IPS DF 6.9 (cell line): ENCODE results near the gene GNAZ.
"Not testable (repeated sequence)": the region's sequence is repeated elsewhere in the genome, so short reads cannot be mapped to it uniquely, and the experiment has no call there.

Experiments
- DNase-seq: peaks from one replicate; pipeline ENCODE4 v3.0.0-alpha.2; 2013; ENCODE audit warnings: low read depth, low spot score
- H3K27ac ChIP-seq: one replicate; pipeline ENCODE4 v1.5.1; 2013; ENCODE audit warnings: low read length, control low read depth
- H3K27me3 ChIP-seq: 2 replicates; pipeline ENCODE4 v1.6.1; 2013; ENCODE audit warnings: mild to moderate bottlenecking, low read length; ENCODE audit not compliant: control insufficient read depth, insufficient read depth
- H3K36me3 ChIP-seq: 2 replicates; pipeline ENCODE4 v1.6.1; 2013; ENCODE audit warnings: low read length; ENCODE audit not compliant: control insufficient read depth, insufficient read depth
- H3K4me1 ChIP-seq: 2 replicates; pipeline ENCODE4 v1.6.1; 2013; ENCODE audit warnings: low read length; ENCODE audit not compliant: control insufficient read depth, insufficient read depth
- H3K4me3 ChIP-seq: 2 replicates; pipeline ENCODE4 v1.5.1; 2013; ENCODE audit warnings: mild to moderate bottlenecking, low read length
- H3K9me3 ChIP-seq: 2 replicates; pipeline ENCODE4 v1.6.1; 2013; ENCODE audit warnings: low read length, inconsistent platforms; ENCODE audit not compliant: control insufficient read depth, insufficient read depth
- WGBS: extraction: QIAGEN DNeasy Blood & Tissue Kit; methylation state at CpG from one replicate; pipeline ENCODE4 v1.1.7; 2013; ENCODE audit warnings: mixed read lengths, missing lambda C conversion rate; ENCODE audit not compliant: insufficient read length, insufficient coverage; 5-methylcytosine and 5-hydroxymethylcytosine counted together

Gene GNAZ

DNA sequence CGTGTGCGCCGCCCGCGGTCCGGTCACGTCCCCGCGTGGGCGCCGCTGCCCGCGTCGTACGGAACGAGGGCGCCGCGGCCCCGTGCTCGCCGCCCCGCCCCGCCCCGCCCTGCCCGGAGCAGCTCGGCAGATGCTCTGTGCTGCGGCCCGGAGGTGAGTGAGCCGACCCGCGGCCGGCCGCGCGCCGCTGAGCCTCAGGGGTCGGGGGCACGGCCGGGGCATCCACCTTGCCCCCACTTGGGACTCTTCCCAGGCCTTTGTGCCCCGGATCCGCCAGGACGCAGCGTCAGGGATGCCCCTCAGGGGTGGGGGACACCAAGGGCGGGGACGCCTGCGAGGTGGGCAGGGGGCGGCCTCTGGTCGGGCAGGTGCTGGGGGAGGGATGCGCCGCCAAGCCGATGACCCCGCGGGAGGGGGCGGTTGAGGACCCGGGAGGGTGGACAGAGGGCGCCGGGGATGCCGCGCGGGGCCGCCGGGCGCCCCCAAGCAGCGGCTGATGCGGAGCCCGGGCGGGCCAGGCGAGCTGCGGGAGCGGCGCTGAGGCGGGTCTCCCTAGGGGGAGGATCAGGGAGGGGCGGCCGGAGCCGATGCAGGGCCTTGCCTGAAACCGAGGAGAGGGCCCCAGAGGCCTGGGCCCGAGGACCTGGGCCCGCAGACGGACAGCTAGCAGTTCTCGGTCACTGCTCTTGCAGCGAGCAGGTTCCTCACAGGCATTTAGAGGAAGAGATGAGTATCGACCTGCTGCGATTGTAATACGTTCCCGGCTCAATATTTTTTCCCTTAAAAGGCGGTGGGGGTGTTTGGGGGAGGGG is at the start of gene GNAZ:
TSS of gene GNAZ (plus strand) at position 102 of the 812 bp plus-strand sequence. CDS start 25,177 bp downstream, outside the sequence.
- no peak for DNase-seq
- H3K9me3 ChIP-seq: no peaks in the 10 kb centered on the region
- WGBS: no CpG with 5 or more reads among the region's 87 CpGs
- H3K4me3 ChIP-seq: peak within 1 kb of the TSS; percentile 77; the same call in 1 of the 2 replicates
- H3K36me3 ChIP-seq: no peaks in the 10 kb centered on the region
- H3K27ac ChIP-seq: no peak within 1 kb of the TSS
- peaks cover 9% of the 10 kb centered on the region for H3K27me3 ChIP-seq
- H3K4me1 ChIP-seq: peaks cover 3% of the 10 kb centered on the region; the same call in 1 of the 2 replicates

DNA sequence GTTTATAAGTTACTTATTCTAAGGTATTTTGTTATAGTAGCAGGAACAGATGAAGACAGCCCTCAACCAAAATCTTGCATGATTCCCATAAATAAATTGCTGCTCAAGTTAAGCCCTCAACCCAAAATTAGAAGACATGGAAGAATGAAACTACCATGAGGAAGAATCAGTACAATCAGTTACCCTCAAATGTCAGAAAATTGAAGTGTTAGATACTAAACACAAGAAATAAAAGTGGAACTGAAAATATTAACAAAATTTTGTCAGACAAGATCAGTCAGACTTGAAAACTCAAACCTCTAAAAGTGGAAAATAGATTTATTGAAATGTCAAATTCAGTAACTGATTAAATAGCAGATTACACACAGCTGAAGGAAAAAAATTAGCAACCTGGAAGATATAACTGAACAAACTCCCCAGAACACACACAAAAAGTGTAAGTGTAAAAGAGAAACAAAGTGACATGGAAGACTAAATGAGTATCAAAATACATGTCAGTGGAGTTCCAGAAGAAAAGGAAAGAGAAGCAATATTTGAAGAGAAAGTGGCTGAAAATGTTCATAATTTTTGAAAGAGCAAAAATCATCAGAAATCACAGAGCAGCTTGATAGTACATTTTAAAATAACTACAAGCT is 49.5 kb upstream of the GNAZ start:
- Histone ChIP-seq H3K27me3 (no peaks in the 10 kb centered on the region), H3K9me3 (no peaks in the 10 kb centered on the region), H3K4me1 (no peaks in the 10 kb centered on the region), H3K27ac (no peak overlapping the region), H3K36me3 (no peaks in the 10 kb centered on the region), H3K4me3 (no peak overlapping the region)
- no peak for DNase-seq

DNA sequence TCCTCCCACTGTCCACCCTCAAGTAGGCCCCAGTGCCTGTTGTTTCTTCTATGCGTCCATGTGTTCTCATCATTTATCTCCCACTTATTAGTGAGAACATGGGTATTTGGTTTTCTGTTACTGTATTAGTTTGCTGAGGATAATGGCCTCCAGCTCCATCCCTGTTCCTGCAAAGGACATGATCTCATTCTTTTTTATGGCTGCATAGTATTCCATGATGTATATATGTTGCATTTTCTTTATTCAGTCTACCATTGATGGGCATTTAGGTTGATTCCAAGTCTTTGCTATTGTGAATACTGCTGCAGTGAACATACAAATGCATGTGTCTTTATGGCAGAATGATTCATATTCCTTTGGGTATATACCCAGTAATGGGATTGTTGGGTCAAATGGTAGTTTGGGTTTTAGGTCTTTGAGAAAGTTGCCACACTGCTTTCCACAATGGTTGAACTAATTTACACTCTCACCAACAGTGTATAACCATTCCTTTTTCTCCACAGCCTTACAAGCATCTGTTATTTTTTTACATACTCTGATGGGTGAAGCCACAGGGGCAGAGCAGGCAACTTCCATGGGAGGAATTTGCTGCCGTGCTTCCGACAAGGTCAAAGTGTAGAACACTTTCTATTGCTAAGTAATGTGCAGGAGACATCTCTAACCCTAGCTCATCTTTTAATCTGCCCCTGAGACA is 48.5 kb upstream of the GNAZ start:
- H3K4me1 ChIP-seq, H3K4me3 ChIP-seq, H3K36me3 ChIP-seq, DNase-seq, H3K27me3 ChIP-seq, H3K27ac ChIP-seq, H3K9me3 ChIP-seq: not testable (repeated sequence)
- no CpG with 5 or more reads among the region's 3 CpGs for WGBS

DNA sequence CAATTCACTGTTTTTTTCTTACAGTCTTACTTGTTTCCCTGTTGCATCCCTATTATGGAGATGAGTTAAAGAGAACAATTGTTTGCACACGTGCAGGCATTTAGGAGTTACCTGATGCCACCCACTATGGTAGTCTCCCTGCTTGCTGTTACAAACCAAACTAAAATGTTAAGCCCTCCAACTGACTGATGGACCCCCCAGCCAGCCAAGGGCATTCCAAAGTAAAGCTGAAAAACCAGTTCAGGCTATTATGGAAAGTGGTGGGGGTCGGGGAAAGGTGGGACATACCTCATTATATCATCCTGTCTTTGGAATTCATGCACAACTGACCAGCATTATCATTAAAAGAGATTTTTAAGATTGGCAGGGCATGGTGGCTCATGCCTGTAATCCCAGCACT is 47.0 kb upstream of the GNAZ start:
- Histone ChIP-seq H3K27ac (no peak overlapping the region), H3K36me3 (no peaks in the 10 kb centered on the region), H3K27me3 (no peaks in the 10 kb centered on the region), H3K4me1 (no peaks in the 10 kb centered on the region), H3K9me3 (no peaks in the 10 kb centered on the region), H3K4me3 (no peak overlapping the region)
- no peak for DNase-seq
- no CpG with 5 or more reads among the region's 2 CpGs for WGBS

DNA sequence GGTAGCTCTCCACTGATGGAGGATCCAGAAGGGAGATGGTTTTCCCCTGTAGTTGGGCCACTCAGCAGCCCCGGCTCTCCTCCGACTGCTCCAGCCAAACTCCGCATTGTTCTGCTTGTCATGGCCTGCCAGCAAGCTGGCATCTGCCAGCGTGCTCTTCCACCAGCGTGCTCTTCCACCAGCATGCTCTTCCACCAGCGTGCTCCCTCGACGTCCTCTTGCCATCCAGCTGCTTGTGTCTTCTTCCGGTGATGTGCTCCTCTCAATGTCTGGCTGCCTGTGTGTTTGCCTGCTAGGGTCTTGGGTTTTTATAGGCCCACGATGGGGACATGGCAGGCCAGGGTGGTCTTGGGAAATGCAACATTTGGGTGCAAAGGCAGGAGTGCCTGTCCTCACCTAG is 43.5 kb upstream of the GNAZ start:
- WGBS: no CpG with 5 or more reads among the region's 10 CpGs
- no peak for DNase-seq
- no peak overlapping the region for H3K4me3 ChIP-seq
- H3K4me1 ChIP-seq: no peaks in the 10 kb centered on the region
- H3K27me3 ChIP-seq: no peaks in the 10 kb centered on the region
- H3K9me3 ChIP-seq: no peaks in the 10 kb centered on the region
- no peak overlapping the region for H3K27ac ChIP-seq
- no peaks in the 10 kb centered on the region for H3K36me3 ChIP-seq

DNA sequence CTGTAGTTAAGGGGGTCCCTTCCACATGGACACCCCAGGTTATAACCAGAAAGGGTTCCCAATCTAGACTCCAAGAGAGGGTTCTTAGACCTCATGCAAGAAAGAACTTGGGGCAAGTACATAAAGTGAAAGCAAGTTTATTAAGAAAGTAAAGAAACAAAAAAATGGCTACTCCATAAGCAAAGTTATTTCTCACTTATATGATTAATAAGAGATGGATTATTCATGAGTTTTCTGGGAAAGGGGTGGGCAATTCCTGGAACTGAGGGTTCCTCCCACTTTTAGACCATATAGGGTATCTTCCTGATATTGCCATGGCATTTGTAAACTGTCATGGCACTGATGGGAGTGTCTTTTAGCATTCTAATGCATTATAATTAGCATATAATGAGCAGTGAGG is 42.5 kb upstream of the GNAZ start:
- not testable (repeated sequence) for DNase-seq, H3K36me3 ChIP-seq, H3K27ac ChIP-seq, H3K9me3 ChIP-seq, H3K4me3 ChIP-seq, H3K27me3 ChIP-seq, H3K4me1 ChIP-seq

DNA sequence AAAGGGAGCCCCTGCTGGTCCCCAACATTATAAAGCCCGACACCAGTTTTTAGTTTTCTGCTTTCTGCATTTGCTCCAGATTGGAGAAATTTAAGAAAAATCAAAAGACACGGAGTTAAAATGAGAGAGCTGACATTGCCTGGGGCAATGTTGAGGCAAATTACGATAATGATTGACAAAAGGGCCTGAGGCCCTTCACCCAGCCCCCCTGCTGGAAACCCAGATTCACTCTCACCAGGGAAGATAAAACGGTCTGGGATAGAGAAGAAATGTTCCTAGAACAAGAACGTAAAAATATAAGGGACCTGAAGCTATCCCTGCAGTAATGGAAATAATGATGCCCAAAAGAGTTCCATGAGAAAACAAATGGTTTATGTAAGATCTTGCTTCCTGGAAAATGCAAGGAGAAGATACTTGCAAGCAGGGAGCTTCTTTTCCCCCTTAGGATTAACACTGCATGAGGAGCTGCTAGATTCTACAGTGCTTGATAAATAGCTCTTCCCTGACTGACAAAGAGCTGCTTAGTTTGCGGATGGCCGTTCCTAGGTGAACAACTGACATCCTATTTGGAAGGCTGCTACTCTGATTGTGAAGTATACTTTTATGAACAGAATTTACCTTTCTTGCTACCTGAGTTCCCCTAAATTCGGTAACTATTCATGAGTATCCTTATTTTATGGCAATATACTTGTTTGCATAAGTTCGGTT is 40.6 kb upstream of the GNAZ start:
- Histone ChIP-seq H3K27ac (no peak overlapping the region), H3K4me1 (no peaks in the 10 kb centered on the region), H3K9me3 (no peaks in the 10 kb centered on the region), H3K4me3 (no peak overlapping the region), H3K27me3 (no peaks in the 10 kb centered on the region), H3K36me3 (no peaks in the 10 kb centered on the region)
- no CpG with 5 or more reads among the region's 9 CpGs for WGBS
- DNase-seq: no peak

DNA sequence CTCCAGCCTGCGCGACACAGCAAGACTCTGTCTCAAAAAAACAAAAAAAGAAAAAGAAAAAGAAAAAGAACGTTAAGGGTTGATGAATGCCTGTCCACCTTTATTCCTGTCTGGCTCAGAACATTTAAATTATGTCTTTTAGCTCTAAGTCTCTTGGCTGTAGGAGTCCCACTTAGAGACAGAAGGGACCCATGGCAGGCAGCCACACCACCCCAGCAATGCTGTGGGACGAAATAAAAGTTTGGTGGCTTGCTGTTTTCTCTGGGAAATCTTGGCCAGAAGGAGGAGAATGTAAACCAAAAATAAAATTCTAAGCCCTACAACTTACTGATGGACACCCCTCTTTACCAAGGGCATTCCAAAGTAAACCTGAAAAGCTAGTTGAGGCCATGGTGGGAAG is 38.9 kb upstream of the GNAZ start:
- DNase-seq: no peak
- Histone ChIP-seq H3K27me3 (no peaks in the 10 kb centered on the region), H3K9me3 (no peaks in the 10 kb centered on the region), H3K4me3 (no peak overlapping the region), H3K4me1 (no peaks in the 10 kb centered on the region), H3K27ac (no peak overlapping the region), H3K36me3 (no peaks in the 10 kb centered on the region)
- no CpG with 5 or more reads among the region's 4 CpGs for WGBS

DNA sequence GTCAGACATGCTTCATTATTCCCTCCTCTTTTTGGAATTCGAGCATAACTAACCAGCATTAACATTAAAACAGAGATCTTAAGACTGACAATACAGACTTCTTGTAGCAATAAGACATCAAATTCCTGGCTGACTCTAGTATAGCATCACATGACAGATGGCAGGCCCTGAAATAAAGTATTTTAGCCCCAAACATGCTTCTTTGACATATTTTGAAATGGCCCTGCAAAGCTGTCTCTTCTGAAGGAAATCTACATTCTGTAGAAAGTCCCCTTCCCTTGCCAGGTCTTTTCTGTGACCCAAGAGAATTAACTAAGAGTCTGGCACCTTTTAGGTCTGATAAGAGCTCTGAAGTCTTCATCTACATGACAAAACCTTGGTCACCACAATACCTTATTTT is 38.5 kb upstream of the GNAZ start:
- H3K27me3 ChIP-seq: no peaks in the 10 kb centered on the region
- H3K36me3 ChIP-seq: no peaks in the 10 kb centered on the region
- no peaks in the 10 kb centered on the region for H3K9me3 ChIP-seq
- DNase-seq: no peak
- H3K4me3 ChIP-seq: no peak overlapping the region
- no CpG with 5 or more reads among the region's 1 CpG for WGBS
- H3K27ac ChIP-seq: no peak overlapping the region
- no peaks in the 10 kb centered on the region for H3K4me1 ChIP-seq

DNA sequence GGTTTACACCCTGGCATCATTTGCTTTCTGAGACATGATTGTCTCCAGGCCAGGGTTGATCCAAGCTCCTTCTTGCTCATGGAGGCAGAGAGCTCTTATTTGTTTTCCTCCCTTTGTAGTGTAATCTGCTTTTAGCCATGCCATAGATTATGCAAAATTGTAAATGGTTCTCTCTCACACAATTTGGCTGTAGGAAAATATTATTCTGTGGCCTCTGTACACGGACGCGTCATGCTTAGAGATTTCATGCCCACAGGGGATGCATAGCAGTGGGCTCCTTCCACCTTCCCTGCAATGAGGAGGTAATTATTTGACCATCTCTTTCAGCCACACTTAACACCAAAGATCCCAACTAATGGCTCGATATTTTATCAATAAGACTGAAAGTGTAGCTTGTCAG is 37.7 kb upstream of the GNAZ start:
- no peak overlapping the region for H3K27ac ChIP-seq
- no peaks in the 10 kb centered on the region for H3K4me1 ChIP-seq
- no CpG with 5 or more reads among the region's 4 CpGs for WGBS

More for the DNA sequence above, 37.7 kb upstream of the GNAZ start:
- Histone ChIP-seq H3K36me3 (no peaks in the 10 kb centered on the region), H3K9me3 (no peaks in the 10 kb centered on the region), H3K27me3 (no peaks in the 10 kb centered on the region), H3K4me3 (no peak overlapping the region)
- DNase-seq: no peak
